AG04450 (cell line): ENCODE results near the gene WDR11. TPM values are rescaled to one million over a fixed set of nuclear protein-coding genes. Genes with fewer than 3 reads are reported as not detected.

ENCODE experiments used
- CTCF ChIA-PET: fragments of 300-600, 350-600 bp; formaldehyde crosslinking; extraction: SDS; loops from one replicate; lab custom pipeline; 2022; ENCODE audit warnings: antibody characterized with exemption, inconsistent platforms; lab: Charles Lee
- POLR2A ChIA-PET: fragments of 350-600 bp; formaldehyde crosslinking; extraction: SDS; loops from one replicate; lab custom pipeline; 2021; ENCODE audit warnings: antibody characterized with exemption, inconsistent platforms; lab: Yijun Ruan, JAX
- DNase-seq: peaks from one replicate; pipeline ENCODE4 v3.0.0-alpha.2; 2011; ENCODE audit warnings: low read depth, low spot score
- H3K27ac ChIP-seq: one replicate; pipeline ENCODE4 v1.5.1; 2012; ENCODE audit warnings: low read depth, low read length, control low read depth
- H3K27me3 ChIP-seq: one replicate; pipeline ENCODE4 v1.6.0; 2012; ENCODE audit warnings: low read length; ENCODE audit not compliant: control insufficient read depth, insufficient read depth
- H3K4me3 ChIP-seq: 2 replicates; pipeline ENCODE4 v1.5.1; 2011; ENCODE audit warnings: mild to moderate bottlenecking, low read depth, low read length, control low read depth
- H3K9me3 ChIP-seq: 2 replicates; pipeline ENCODE4 v1.5.1; 2012; ENCODE audit warnings: low read length; ENCODE audit not compliant: control insufficient read depth, insufficient read depth
- polyA minus RNA-seq: library from RNA; depleted of rRNA, polyadenylated mRNA; stranded (reverse); fragments of >200 nt; gene quantifications from 2 replicates; pipeline ENCODE4 v1.2.3, GENCODE V29; 2011; rRNA and poly(A)+ RNA removed
- polyA plus RNA-seq: library from polyadenylated mRNA; depleted of rRNA; stranded (reverse); fragments of >200 nt; gene quantifications from 2 replicates; pipeline ENCODE4 v1.2.3, GENCODE V29; 2011; rRNA removed
- TF ChIP-seq, protein P1 (sequence below): IDR thresholded peaks from 2 replicates; pipeline ENCODE4 v1.5.1; 2011; ENCODE audit warnings: low read depth, low read length, control low read depth, inconsistent platforms

The WDR11 gene, protein sequence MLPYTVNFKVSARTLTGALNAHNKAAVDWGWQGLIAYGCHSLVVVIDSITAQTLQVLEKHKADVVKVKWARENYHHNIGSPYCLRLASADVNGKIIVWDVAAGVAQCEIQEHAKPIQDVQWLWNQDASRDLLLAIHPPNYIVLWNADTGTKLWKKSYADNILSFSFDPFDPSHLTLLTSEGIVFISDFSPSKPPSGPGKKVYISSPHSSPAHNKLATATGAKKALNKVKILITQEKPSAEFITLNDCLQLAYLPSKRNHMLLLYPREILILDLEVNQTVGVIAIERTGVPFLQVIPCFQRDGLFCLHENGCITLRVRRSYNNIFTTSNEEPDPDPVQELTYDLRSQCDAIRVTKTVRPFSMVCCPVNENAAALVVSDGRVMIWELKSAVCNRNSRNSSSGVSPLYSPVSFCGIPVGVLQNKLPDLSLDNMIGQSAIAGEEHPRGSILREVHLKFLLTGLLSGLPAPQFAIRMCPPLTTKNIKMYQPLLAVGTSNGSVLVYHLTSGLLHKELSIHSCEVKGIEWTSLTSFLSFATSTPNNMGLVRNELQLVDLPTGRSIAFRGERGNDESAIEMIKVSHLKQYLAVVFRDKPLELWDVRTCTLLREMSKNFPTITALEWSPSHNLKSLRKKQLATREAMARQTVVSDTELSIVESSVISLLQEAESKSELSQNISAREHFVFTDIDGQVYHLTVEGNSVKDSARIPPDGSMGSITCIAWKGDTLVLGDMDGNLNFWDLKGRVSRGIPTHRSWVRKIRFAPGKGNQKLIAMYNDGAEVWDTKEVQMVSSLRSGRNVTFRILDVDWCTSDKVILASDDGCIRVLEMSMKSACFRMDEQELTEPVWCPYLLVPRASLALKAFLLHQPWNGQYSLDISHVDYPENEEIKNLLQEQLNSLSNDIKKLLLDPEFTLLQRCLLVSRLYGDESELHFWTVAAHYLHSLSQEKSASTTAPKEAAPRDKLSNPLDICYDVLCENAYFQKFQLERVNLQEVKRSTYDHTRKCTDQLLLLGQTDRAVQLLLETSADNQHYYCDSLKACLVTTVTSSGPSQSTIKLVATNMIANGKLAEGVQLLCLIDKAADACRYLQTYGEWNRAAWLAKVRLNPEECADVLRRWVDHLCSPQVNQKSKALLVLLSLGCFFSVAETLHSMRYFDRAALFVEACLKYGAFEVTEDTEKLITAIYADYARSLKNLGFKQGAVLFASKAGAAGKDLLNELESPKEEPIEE
- polyA plus RNA-seq (83.0 and 86.3 TPM in 2 replicates), polyA minus RNA-seq (108 and 125 TPM in 2 replicates)

DNA sequence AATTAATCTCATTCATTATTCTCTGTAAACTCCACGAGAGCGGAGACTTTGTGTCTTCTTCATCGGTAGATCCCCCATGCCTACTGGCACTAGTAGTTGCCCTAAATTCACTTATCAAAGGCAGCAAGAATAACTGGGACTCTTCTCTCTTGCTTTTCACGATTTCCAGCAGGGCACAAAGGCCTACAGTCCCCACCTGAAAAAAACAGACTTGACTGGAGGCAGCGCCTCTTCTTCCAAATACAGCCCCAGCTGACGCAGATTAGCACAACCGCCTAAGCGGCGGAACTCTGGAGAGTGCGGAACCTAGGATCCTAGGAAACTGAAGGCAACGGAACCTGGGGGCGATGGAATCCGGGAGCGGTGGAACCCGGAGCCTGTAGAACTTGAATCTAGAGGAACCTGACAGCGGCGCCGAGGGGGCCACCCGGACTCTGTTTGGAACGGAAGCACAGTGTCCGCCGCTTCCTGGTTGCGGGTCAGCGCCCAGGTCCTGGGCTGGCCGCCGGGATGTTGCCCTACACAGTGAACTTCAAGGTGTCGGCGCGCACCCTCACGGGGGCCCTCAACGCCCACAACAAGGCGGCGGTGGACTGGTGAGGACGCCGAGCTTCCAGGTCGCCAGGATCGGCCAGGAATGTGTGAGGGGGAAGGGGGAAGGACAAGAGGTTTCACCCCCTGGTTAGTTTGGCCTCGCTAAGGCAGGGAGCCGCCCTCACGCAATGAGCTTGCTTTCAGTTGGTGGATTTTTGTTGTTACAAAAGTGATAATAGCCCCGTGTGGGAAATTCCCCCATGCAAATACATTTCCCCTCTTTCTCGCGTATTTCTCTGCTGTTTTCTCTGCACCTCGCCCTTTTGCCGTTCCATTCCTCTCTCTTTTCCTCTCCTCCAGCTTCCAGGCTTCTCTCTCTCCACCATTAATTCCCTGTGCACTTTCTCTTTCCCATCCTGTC lies at the start of gene WDR11:
Gene WDR11, plus strand, starts transcription at position 452 of the 955 bp plus-strand sequence. Its CDS starts 59 bp downstream, at position 511.
- H3K27me3 ChIP-seq: no peaks in the 10 kb centered on the region
- H3K27ac ChIP-seq: peak within 1 kb of the TSS; percentile 77
- H3K9me3 ChIP-seq: no peaks in the 10 kb centered on the region
- TF ChIP-seq, protein P1, sequence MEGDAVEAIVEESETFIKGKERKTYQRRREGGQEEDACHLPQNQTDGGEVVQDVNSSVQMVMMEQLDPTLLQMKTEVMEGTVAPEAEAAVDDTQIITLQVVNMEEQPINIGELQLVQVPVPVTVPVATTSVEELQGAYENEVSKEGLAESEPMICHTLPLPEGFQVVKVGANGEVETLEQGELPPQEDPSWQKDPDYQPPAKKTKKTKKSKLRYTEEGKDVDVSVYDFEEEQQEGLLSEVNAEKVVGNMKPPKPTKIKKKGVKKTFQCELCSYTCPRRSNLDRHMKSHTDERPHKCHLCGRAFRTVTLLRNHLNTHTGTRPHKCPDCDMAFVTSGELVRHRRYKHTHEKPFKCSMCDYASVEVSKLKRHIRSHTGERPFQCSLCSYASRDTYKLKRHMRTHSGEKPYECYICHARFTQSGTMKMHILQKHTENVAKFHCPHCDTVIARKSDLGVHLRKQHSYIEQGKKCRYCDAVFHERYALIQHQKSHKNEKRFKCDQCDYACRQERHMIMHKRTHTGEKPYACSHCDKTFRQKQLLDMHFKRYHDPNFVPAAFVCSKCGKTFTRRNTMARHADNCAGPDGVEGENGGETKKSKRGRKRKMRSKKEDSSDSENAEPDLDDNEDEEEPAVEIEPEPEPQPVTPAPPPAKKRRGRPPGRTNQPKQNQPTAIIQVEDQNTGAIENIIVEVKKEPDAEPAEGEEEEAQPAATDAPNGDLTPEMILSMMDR: no peak
- DNase-seq: peak; percentile 81
- CTCF ChIA-PET: no interaction called here
- peak within 1 kb of the TSS; percentile 95 for H3K4me3 ChIP-seq
- POLR2A ChIA-PET: interaction anchor here (0.7 kb wide), 1 partner anchor 10 kb away, joined by 4 read pairs; no protein-coding TSS in a partner anchor

DNA sequence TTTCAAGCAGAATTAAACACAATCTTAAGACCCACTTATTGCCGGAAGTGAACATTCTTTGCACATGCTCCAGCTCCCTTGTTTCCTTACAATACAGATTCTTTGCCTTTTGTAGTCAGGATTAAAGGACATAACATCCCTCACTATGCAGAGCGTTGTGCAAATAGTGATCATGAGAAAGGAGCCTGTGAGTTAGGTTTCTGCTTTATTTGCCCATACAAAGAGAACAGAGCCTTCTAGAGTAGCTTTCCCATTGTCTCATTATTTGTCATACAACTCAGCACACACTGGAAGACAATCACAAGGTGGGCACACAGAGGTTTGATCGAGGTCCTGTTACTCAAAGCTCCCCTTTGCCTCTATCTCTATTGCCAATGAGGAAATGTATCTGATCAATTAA lies 48.2 kb upstream of the WDR11 start:
- DNase-seq: no peak
- Histone ChIP-seq H3K4me3 (no peak overlapping the region), H3K9me3 (no peaks in the 10 kb centered on the region), H3K27me3 (no peaks in the 10 kb centered on the region), H3K27ac (no peak overlapping the region)
- ChIA-PET POLR2A (no interaction called here), CTCF (no interaction called here)
- TF ChIP-seq, protein P1: no peak

DNA sequence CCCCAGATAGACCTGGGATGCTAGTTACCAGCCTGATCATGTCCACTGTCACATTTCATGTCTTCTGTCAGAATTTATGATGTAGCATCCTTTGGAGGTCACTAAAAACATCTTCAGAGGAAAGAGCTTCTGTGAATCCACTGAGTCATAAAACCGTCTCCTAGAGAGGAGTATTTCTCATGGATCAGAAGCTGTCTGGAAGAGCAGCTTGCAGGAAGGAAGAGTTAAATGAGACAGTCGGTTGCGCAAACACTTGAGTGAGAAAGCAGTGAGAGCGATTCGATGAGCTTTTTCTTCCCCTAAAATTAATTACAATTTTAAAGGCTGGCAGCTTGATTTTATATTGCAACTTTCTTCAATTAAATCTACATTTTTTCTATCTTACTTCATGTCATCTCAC lies 47.2 kb upstream of the WDR11 start:
- POLR2A ChIA-PET: no interaction called here
- CTCF ChIA-PET: no interaction called here

More for the DNA sequence above, 47.2 kb upstream of the WDR11 start:
- TF ChIP-seq, protein P1: no peak
- Histone ChIP-seq H3K9me3 (no peaks in the 10 kb centered on the region), H3K27me3 (no peaks in the 10 kb centered on the region), H3K4me3 (no peak overlapping the region), H3K27ac (no peak overlapping the region)
- DNase-seq: no peak
